ENCODE data around the gene SNX5.

The SNX5 gene

GRCh38 chr20:18004384-18005031 lies 35.9 kb upstream of the SNX5 start:
- no peak overlapping the region for H3K4me3 ChIP-seq (ENCODE audit: low read depth, low read length)
- no peak for TF ChIP-seq CTCF (IDR thresholded peaks at IDR 0.05; ENCODE audit: low read depth, low read length, missing control alignments)
- DNase-seq (ENCODE audit: low read depth), result no peak

- no peak overlapping the region for H3K4me3 ChIP-seq (ENCODE audit: low read depth, low read length)
- peak; percentile 67 for DNase-seq (ENCODE audit: low read depth)
- TF ChIP-seq CTCF (IDR thresholded peaks at IDR 0.05; ENCODE audit: low read depth, low read length, missing control alignments), result no peak
Observed at GRCh38 chr20:18003897-18004296, 35.3 kb upstream of the SNX5 start.

- no peak for DNase-seq (ENCODE audit: low read depth)
- no peak for TF ChIP-seq CTCF (IDR thresholded peaks at IDR 0.05; ENCODE audit: low read depth, low read length, missing control alignments)
- no peak overlapping the region for H3K4me3 ChIP-seq (ENCODE audit: low read depth, low read length)
Observed at GRCh38 chr20:18001131-18001921, 32.7 kb upstream of the SNX5 start.

- TF ChIP-seq CTCF (IDR thresholded peaks at IDR 0.05; ENCODE audit: low read depth, low read length, missing control alignments), result no peak
- H3K4me3 ChIP-seq (ENCODE audit: low read depth, low read length), result no peak overlapping the region
- no peak for DNase-seq (ENCODE audit: low read depth)
Observed at GRCh38 chr20:17999566-17999965, 31.0 kb upstream of the SNX5 start.

GRCh38 chr20:17998446-17998845 lies 29.9 kb upstream of the SNX5 start:
- no peak for DNase-seq (ENCODE audit: low read depth)
- no peak overlapping the region for H3K4me3 ChIP-seq (ENCODE audit: low read depth, low read length)
- TF ChIP-seq CTCF (IDR thresholded peaks at IDR 0.05; ENCODE audit: low read depth, low read length, missing control alignments), result no peak

- H3K4me3 ChIP-seq (ENCODE audit: low read depth, low read length), result no peak overlapping the region
- peak; percentile 96 for TF ChIP-seq CTCF (IDR thresholded peaks at IDR 0.05; ENCODE audit: low read depth, low read length, missing control alignments)
- DNase-seq (ENCODE audit: low read depth), result no peak
Observed at GRCh38 chr20:17995967-17996819, 27.6 kb upstream of the SNX5 start.

All from GM12864 (cell line).